GM12874 (cell line): ENCODE measurements around the gene ENPP3.

Experiments
- TF ChIP-seq, protein P1 (sequence below): IDR thresholded peaks from 2 replicates; pipeline ENCODE4 v1.5.1; 2011; ENCODE audit warnings: low read depth, mild to moderate bottlenecking, control low read depth, low read length, moderate library complexity; ENCODE audit not compliant: insufficient read depth

Gene ENPP3

GRCh38 chr6:131754088-131754487 is 117.0 kb downstream of the ENPP3 start:
- TF ChIP-seq, protein P1, sequence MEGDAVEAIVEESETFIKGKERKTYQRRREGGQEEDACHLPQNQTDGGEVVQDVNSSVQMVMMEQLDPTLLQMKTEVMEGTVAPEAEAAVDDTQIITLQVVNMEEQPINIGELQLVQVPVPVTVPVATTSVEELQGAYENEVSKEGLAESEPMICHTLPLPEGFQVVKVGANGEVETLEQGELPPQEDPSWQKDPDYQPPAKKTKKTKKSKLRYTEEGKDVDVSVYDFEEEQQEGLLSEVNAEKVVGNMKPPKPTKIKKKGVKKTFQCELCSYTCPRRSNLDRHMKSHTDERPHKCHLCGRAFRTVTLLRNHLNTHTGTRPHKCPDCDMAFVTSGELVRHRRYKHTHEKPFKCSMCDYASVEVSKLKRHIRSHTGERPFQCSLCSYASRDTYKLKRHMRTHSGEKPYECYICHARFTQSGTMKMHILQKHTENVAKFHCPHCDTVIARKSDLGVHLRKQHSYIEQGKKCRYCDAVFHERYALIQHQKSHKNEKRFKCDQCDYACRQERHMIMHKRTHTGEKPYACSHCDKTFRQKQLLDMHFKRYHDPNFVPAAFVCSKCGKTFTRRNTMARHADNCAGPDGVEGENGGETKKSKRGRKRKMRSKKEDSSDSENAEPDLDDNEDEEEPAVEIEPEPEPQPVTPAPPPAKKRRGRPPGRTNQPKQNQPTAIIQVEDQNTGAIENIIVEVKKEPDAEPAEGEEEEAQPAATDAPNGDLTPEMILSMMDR: no peak

DNA sequence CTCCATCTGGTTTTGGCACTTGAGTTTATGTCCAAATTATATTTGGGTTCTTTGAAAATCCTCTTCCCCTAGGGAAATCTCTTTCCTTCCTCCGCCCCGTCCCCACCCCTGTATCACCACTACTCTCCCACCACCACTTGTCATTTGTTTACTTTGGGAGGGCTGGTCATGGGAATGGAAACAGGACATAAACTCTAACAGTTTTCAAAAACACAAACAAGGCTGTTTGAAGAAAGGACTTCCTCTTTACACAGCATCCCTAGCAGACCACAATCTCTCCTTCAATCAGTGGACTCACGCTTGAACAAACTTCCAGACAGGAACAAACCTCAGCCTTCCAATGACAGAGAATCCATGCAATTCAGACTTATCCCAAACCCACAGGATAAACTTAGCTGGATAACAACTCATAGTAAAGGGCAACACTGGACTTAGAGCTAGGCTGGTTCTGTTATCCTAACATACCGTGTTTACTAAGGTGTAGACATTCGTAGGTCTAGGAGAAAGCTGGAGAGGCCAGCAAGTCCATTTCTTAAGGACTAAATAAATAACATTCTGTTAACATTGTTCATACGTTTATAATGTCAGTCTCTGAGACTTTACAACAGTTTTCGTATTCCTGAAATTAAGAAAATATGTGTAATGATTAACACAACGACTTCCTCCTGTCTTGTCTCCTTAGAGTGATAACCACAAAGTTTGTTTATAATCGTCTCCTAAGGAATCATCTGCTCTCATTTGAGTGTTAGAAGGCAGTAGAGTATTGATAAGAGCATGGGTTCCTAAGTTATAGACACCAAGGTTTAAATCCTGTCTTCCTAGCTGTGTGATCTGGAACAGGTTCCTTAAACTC is 117.8 kb downstream of the ENPP3 start:
- TF ChIP-seq, protein P1: no peak

DNA sequence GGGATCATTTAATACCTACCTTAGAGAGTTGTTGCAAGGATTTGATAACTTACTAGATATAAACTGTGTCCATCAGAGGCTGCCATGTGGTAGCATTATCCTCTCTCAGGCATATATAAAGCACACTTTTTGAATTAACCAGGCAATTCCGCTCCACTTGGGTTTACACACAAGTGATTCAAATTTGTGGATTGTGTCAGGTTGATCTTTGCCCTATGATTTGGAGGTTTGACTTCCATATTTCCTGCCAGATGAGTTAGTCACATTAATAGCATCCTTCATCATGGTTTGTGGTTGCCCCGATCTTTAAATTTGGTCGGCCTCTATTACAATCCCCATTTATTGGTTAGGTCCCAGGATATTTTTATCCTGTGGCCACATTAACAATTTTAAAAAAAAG is 118.5 kb downstream of the ENPP3 start:
- TF ChIP-seq, protein P1: no peak

DNA sequence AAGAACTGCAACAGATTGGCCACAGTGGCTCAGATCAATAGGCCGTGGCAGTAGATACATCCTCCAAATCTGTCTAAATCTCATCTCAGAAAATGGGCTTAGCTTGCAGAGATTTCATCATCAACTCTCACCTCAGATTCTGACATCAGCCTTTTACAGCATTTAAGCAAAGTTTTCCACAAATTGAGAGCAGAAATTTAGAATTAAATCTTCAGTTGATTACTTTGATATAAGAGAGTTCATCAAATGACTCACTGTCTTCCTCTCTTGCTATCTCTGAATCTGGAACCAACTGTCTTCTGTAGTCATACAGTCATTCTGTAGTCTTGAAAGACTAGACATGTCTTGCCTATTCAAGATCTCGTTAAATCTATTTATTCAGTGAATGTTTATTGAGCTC is 118.9 kb downstream of the ENPP3 start:
- TF ChIP-seq, protein P1: no peak

GRCh38 chr6:131758920-131759319 is 121.8 kb downstream of the ENPP3 start:
- TF ChIP-seq, protein P1: no peak

DNA sequence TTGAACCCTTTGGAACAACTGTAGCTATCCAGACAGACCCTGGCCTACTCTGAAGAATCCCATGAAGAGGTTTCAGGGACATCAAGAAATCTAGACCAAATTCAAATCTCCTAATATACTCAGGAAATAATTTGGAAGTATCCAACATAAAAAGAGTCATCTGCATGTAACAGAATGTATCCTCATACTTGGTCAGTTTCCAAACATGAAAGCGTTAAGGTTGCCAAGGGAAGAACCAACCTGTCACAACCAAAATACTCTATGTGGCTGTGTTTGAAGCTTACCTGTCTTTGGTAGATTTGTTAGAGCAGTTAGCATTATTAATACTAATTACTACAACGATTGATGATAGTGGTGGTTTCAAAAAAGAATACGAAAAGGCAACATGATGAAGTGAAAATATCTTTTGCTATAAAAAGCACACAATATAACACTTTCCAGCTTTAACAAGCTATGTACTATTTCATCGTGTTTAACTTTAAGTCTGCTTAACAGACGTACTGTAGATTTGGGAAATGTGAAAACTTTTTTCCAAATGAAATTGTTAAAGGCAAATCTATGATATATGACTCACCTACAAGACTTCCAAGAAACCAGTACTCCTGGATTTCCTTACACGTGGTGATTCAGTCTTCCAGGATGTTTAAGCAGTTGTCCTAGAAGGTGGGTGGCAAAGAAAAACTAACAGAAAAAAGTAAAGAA is 124.1 kb downstream of the ENPP3 start:
- TF ChIP-seq, protein P1: no peak

- TF ChIP-seq, protein P1: no peak
Observed at GRCh38 chr6:131761762-131762067, 124.6 kb downstream of the ENPP3 start.
